ENCODE results near the gene SORBS1.

- no peak for TF ChIP-seq MAFK (conservative IDR thresholded peaks at IDR 0.05 in 1 of 2, IDR thresholded peaks at IDR 0.05 in 1 of 2; ENCODE audit: low read length in 2 of 2)
- TF ChIP-seq KDM5A (IDR thresholded peaks at IDR 0.05; ENCODE audit: borderline replicate concordance, low read length), result no peak
- TF ChIP-seq ATM (IDR thresholded peaks at IDR 0.05; ENCODE audit: borderline replicate concordance), result no peak
Measured at GRCh38 chr10:95423164-95424005, 137.8 kb downstream of the SORBS1 start.
